ACC112 (cell line): ENCODE results near the gene SLAIN2.
"Not testable (repeated sequence)": the region's sequence is repeated elsewhere in the genome, so short reads cannot be mapped to it uniquely, and the experiment has no call there.

ENCODE experiments used
- H2AFZ ChIP-seq: fragments of 200-600 bp; sonication (generic); one replicate; pipeline ENCODE4 v1.6.0; 2017; ENCODE audit warnings: antibody characterized with exemption, low read length; ENCODE audit not compliant: unreplicated experiment
- H3K27ac ChIP-seq: fragments of 200-600 bp; sonication (generic); 2 replicates; pipeline ENCODE4 v1.5.1; 2014; ENCODE audit warnings: low read depth, mild to moderate bottlenecking, antibody characterized with exemption, low read length, moderate library complexity
- H3K27me3 ChIP-seq: fragments of 200-600 bp; sonication (generic); 2 replicates; pipeline ENCODE4 v1.6.1; 2014; ENCODE audit warnings: mild to moderate bottlenecking, antibody characterized with exemption, low read length, moderate library complexity, mixed read lengths; ENCODE audit not compliant: insufficient read depth
- H3K36me3 ChIP-seq: fragments of 200-600 bp; sonication (generic); 2 replicates; pipeline ENCODE4 v1.6.1; 2016; ENCODE audit warnings: mild to moderate bottlenecking, antibody characterized with exemption, low read length, moderate library complexity, mixed read lengths; ENCODE audit not compliant: insufficient read depth
- H3K4me1 ChIP-seq: fragments of 200-600 bp; sonication (generic); one replicate; pipeline ENCODE4 v1.6.1; 2016; ENCODE audit warnings: low read length, mixed read lengths; ENCODE audit not compliant: insufficient read depth, unreplicated experiment, control insufficient read depth
- H3K4me3 ChIP-seq: fragments of 200-600 bp; sonication (generic); 2 replicates; pipeline ENCODE4 v1.5.1; 2014; ENCODE audit warnings: mild to moderate bottlenecking, low read depth, low read length
- H3K79me2 ChIP-seq: fragments of 200-600 bp; sonication (generic); one replicate; pipeline ENCODE4 v1.6.0; 2016; ENCODE audit warnings: low read length; ENCODE audit not compliant: control insufficient read depth, unreplicated experiment, insufficient read depth

SLAIN2 gene

DNA sequence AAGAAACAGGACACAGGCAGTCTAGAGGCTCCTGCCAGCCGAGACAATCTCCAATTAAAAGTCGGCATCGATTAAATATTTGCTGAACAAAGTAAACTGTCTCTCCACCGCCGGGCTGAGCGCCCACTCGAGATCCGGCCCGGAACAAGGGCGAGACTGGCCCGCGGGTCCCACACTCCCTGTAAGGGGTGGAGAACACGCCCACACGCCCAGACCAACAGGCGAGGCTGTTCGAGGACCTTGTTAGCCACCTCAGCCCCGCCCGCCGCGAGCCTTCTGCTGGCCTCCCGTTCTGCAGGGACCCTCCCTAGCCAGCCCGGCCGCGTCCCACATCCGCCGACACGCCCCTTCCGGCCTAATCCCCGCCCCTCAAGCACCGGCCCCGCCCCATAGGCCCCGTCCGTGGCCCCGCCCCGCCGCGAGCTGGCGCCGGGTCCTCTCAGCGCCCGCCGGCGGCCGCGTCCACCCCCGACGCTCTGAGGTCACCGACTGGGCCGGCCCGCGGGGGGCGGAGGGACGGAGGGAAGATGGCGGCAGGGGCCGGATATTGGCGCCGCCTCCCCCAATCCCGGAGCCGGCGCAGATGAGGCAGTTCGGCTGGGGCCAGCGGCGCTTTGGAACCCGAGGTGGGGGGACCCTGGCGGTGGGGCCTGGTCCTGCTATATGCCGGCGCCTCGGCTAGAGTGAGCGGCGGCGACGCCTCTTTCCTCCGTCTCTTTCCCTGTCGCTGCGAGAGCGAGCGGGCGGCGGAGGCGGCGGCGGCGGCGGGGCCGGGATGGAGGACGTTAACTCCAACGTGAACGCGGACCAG, at the start of gene SLAIN2:
TSS of gene SLAIN2 (plus strand) at position 565 of the 811 bp plus-strand sequence. CDS start at position 776, 211 bp downstream.
- Histone ChIP-seq H3K79me2 (peaks cover 44% of the 10 kb centered on the region), H3K27ac (peak within 1 kb of the TSS; percentile 89)

GRCh38 chr4:48292218-48292790, 49.0 kb upstream of the SLAIN2 start:
- not testable (repeated sequence) for H3K4me3 ChIP-seq, H3K4me1 ChIP-seq, H3K27me3 ChIP-seq, H2AFZ ChIP-seq, H3K36me3 ChIP-seq, H3K79me2 ChIP-seq, H3K27ac ChIP-seq

More for the DNA sequence above, at the start of gene SLAIN2:
- peaks cover 41% of the 10 kb centered on the region for H3K4me1 ChIP-seq
- H3K4me3 ChIP-seq: peak within 1 kb of the TSS; percentile 81
- H2AFZ ChIP-seq: peak within 1 kb of the TSS; percentile 73
- no peaks in the 10 kb centered on the region for H3K27me3 ChIP-seq
- no peaks in the 10 kb centered on the region for H3K36me3 ChIP-seq

- H3K27ac ChIP-seq: no peak overlapping the region
- H3K4me1 ChIP-seq: peaks cover 9% of the 10 kb centered on the region
- H2AFZ ChIP-seq: no peak overlapping the region
- H3K79me2 ChIP-seq: no peaks in the 10 kb centered on the region
- no peaks in the 10 kb centered on the region for H3K36me3 ChIP-seq
- no peaks in the 10 kb centered on the region for H3K27me3 ChIP-seq
- no peak overlapping the region for H3K4me3 ChIP-seq
Measured at GRCh38 chr4:48295116-48295515, 46.2 kb upstream of the SLAIN2 start.

DNA sequence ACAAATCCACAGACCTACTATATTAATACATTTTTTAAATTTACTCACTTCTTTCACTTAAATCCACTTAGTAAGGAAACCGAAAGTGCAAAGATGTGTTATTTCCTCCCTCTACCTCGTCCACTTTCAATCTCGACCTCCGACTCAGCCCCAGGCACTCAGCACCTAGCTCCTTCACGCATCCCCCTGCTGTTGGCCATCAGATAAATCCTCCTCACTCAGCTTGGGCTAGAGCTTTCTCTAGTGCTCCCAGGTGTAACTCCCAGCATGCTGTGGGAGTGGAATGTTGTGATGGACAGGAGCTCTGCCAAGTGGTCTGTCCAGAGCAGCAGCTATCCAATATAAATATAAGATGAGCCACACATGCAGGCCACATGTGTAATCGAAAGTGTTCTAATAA, 45.0 kb upstream of the SLAIN2 start:
- no peaks in the 10 kb centered on the region for H3K79me2 ChIP-seq
- peaks cover 9% of the 10 kb centered on the region for H3K4me1 ChIP-seq
- H2AFZ ChIP-seq: no peak overlapping the region
- no peak overlapping the region for H3K27ac ChIP-seq
- H3K27me3 ChIP-seq: no peaks in the 10 kb centered on the region
- no peaks in the 10 kb centered on the region for H3K36me3 ChIP-seq
- no peak overlapping the region for H3K4me3 ChIP-seq

DNA sequence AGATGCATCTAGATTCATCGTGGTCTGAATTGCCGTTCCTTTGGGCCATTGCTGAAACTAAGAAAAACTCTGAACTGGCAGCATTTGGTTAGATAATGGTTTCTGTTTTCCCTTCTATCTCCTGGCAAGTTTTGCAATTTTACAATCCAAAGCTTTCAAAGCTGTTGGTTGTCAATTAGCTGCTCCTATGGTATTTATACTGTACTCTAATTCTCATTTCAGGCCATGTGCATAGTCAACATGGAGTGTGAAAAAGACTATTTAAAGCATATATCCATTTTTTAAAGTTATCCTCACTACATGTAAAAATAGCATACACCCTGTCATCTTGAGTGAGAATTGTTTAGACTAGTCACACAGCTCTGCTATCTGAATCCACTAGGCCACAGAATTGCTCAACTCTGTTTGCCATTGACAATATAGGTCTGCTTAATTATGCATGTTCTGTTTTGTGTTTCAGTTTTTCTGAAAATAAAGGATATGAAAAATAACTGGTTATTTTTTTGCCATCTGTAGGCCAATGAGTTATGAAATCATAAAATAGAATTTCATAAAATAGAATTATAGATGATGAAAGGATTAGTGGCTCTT, 44.0 kb upstream of the SLAIN2 start:
- H3K27me3 ChIP-seq: no peaks in the 10 kb centered on the region
- H3K79me2 ChIP-seq: no peaks in the 10 kb centered on the region
- H3K4me1 ChIP-seq: peaks cover 9% of the 10 kb centered on the region
- no peak overlapping the region for H3K4me3 ChIP-seq
- no peak overlapping the region for H2AFZ ChIP-seq
- H3K27ac ChIP-seq: no peak overlapping the region
- no peaks in the 10 kb centered on the region for H3K36me3 ChIP-seq

- Histone ChIP-seq H3K36me3 (no peaks in the 10 kb centered on the region), H2AFZ (no peak overlapping the region), H3K4me3 (no peak overlapping the region), H3K27me3 (no peaks in the 10 kb centered on the region), H3K27ac (no peak overlapping the region), H3K79me2 (no peaks in the 10 kb centered on the region), H3K4me1 (peaks cover 9% of the 10 kb centered on the region)
Measured at GRCh38 chr4:48299560-48299959, 41.8 kb upstream of the SLAIN2 start.

- Histone ChIP-seq H3K27me3 (no peaks in the 10 kb centered on the region), H3K36me3 (no peaks in the 10 kb centered on the region), H3K79me2 (no peaks in the 10 kb centered on the region), H3K4me3 (no peak overlapping the region), H3K4me1 (peaks cover 9% of the 10 kb centered on the region), H3K27ac (no peak overlapping the region), H2AFZ (no peak overlapping the region)
Measured at GRCh38 chr4:48300004-48300403, 41.3 kb upstream of the SLAIN2 start.

DNA sequence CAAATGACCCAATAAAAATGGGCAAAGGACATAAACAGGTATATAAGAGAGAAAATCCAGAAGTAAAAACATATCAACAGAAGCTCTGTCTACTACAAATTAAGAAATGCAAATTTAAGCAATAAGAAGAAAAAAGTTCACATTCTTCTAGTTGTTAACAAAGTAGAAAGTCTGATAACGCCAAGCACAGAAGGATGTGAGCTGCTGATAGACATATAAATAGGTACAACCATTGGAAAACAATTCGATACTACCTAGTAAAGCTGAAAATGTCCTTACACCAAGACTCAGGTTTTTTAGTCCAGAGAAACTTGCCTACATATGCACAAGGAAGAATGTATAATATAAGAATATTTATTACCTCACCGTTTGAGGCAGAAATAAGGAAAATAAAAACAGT, 35.8 kb upstream of the SLAIN2 start:
- H3K4me3 ChIP-seq: no peak overlapping the region
- no peaks in the 10 kb centered on the region for H3K27me3 ChIP-seq
- H3K4me1 ChIP-seq: no peaks in the 10 kb centered on the region
- H3K36me3 ChIP-seq: no peaks in the 10 kb centered on the region
- H3K79me2 ChIP-seq: no peaks in the 10 kb centered on the region
- peak overlapping the region; percentile 29 for H2AFZ ChIP-seq
- H3K27ac ChIP-seq: no peak overlapping the region

DNA sequence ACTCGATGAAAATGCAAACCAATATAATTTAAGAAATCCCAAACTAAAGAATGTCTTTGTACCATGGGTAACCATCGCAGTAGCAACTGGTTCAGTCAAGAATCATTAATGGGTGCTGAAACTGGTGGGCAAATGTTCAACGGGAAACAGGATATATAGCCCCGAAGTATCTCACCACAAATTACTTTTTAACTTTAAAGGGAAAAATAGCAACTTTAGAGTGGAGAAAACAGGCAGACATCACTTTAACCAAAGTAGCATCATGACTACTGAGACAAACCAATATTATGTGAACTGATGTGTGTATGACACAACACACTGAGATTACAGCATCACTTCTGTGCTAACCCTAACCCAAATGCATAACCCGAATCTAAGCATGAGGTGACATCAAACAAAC, 33.8 kb upstream of the SLAIN2 start:
- Histone ChIP-seq H3K36me3 (no peaks in the 10 kb centered on the region), H3K27ac (no peak overlapping the region), H3K4me1 (no peaks in the 10 kb centered on the region), H3K79me2 (no peaks in the 10 kb centered on the region), H3K4me3 (no peak overlapping the region), H3K27me3 (no peaks in the 10 kb centered on the region), H2AFZ (no peak overlapping the region)

GRCh38 chr4:48308901-48309300, 32.4 kb upstream of the SLAIN2 start:
- H3K36me3 ChIP-seq: no peaks in the 10 kb centered on the region

GRCh38 chr4:48311896-48312295, 29.4 kb upstream of the SLAIN2 start:
- Histone ChIP-seq H3K4me1 (no peaks in the 10 kb centered on the region), H3K27me3 (no peaks in the 10 kb centered on the region), H3K79me2 (no peaks in the 10 kb centered on the region), H3K27ac (no peak overlapping the region), H3K4me3 (no peak overlapping the region), H2AFZ (no peak overlapping the region), H3K36me3 (no peaks in the 10 kb centered on the region)

More at GRCh38 chr4:48308901-48309300, 32.4 kb upstream of the SLAIN2 start:
- no peaks in the 10 kb centered on the region for H3K4me1 ChIP-seq
- H3K4me3 ChIP-seq: no peak overlapping the region
- no peak overlapping the region for H2AFZ ChIP-seq
- H3K27me3 ChIP-seq: no peaks in the 10 kb centered on the region
- no peaks in the 10 kb centered on the region for H3K79me2 ChIP-seq
- no peak overlapping the region for H3K27ac ChIP-seq
